GM18861 (cell line): ENCODE results near the gene TBX15.
"Not testable (repeated sequence)": the region's sequence is repeated elsewhere in the genome, so short reads cannot be mapped to it uniquely, and the experiment has no call there.

Source experiments
- ATAC-seq: cut with Tn5 transposase; IDR thresholded peaks from one replicate; pipeline ENCODE4 v1.9.1; 2021; ENCODE audit not compliant: unreplicated experiment

TBX15 gene

DNA sequence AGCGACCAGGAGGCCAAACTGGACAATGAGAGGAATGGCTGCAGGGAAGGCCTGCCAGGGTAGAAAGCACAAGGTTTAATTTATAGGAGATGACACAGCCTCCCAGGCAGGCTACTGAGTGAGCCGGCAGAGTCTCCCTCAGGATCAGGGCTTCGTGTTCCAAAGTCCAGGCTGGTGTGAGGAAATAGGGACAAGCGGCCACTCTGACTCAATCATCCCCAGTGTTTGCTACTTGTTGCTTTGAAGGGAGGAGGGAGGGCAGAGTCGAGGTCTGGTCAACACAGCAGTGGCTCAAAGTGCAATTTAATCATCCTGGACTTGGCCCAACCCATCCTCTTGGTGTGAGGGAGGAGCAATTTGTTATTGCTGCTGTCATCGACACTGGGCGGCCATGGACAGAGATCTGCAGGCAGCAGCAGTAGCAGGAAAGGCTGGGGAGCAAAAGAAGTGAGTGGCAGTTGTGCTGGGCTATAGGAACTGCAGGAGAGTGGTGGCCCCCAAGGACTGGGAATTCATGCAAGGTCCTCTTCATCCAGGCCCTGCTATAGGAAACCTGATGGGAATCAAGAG is 27.5 kb downstream of the TBX15 start:
- ATAC-seq, result no peak

DNA sequence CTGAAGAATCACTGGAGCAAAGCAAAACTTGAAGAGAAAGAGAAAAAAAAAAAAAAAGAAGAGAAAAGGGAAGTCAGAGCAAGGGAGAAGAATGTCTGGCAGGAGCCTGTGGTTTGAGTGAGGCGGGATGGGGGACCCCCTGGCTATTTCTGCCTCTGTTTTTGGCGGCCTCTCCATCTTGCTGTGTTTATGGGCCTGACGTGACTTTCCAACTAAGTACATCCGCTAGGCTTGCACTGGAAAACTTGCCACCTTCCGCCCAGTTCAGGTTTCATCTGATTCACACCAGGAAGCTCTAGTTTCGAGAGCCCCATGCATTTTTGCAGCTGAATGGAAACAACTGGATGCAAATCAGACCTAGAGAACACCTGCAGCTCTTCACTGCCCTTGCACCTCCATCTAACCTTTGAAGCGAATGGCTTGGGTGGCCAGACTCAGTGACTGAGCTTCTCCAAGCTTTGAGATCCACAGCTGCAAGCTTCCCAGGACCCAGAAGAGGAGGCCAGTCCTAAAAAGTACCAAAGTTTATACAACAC is 28.0 kb downstream of the TBX15 start:
- ATAC-seq, result peak; percentile 75

DNA sequence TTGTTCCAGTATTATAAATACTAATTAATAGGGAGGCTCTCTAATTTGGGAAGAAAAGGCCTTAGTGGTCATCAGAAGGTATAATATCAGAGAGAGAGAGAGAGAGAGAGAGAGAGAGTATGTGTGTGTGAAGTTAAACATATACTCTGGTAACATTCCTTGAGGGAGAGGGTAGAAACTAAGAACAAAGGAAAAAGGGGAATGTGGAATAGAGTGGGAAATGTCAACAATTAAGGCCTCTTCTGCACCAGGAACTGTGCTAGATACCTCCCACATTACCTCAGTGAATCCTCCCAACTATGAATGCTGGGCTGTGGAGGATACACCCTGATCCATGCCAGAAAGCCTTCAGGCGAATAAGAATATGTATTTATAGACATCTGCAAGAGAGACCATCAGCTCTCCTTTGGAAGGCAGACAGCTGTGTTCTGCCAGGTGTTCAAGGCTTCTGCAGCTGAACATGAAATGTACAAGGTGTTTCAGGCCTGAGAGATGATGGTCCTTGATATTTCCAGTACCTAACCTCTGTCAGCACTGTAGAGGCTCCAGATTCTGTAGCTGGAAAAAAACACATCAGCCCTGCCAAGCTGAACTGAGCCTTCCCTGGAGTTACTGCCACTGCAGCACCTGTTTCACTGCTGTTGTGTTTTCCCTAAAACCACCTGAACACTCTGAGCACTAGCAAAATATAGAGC is 29.1 kb downstream of the TBX15 start:
- ATAC-seq, result no peak

DNA sequence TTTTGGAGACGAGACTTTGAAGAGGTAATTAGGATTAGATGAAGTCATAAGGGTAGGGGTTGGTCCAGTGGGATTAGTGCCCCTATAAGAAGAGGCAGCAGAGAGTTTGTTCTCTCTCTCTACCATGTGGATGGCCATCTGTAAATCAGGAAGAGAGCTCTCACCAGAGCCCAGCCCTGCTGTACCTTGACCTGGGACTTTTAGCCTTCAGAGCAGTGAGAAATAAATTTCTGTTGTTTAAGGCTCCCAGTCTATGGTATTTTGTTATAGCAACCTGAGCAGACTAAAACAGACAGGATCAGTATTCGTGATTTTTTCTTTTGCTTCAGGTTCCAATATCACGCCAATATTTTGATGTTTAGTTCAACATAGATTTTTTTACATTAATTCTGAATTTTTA is 30.0 kb downstream of the TBX15 start:
- no peak for ATAC-seq

DNA sequence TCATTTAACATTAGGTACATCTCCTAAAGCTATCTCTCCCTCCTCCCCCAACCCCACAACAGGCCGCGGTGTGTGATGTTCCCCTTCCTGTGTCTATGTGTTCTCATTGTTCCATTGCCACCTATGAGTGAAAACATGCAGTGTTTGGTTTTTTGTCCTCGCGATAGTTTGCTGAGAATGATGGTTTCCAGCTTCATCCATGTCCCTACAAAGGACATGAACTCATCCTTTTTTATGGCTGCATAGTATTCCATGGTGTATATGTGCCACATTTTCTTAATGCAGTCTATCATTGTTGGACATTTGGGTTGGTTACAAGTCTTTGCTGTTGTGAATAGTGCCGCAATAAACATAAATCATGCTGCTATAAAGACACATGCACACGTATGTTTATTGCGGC is 30.6 kb downstream of the TBX15 start:
- not testable (repeated sequence) for ATAC-seq

DNA sequence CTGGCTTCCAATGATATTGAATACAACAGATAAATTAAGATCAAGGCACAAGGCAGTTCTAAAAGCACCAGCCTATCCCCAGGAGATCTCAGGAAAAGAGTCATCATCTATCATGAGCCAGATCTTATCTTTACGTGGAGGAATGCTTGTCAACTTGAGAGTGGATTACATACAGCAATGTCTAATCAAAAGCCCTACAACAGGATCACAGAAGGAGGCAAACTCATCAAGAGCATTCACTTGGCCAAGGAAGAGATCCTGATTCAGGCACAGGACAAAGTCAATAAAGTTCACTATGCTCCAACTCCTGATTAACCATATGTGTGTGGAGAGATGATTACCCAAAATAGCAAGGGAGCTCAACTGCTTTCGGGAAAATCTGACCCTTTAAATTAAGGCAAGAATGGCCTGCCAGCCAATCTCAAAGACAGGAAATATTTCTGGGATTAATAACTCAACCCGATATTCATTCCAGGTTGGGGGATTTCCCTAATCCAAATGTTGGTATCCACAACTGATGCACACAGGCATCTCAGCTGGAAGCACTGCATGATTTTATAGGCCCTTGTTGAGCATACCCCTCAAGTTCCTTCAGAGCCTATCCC is 33.7 kb downstream of the TBX15 start:
- ATAC-seq, result no peak

DNA sequence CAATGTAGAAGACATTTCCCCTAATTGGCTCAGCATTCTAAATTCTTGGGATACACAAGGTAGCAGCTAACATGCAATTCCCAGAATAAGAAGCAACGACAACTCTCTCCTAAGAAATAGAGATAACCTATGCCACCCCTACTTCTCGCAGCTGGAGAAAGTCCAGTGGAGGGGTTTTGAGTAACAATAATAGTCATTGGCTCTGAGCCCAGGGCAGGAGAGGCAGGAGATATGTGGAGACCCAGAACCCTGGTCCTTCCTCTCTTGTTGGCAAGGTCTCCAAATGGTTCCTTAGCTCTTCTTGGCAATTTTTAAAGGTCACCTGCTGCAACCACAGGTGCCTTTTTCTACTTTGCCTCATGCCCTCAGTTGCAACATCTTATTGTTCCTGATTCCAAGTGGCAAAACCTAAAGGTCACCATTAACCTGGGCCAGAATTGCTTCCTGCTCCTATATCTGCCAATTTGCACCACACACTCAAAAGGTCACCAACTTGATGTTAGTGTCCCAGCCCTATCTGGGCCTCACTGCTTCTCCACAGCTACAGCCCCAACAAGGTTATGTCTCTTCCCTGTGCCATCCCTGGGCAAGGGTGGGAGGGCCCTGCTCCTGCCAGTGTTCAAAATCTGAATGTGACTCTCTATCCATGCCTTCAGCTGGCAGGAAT is 36.7 kb downstream of the TBX15 start:
- ATAC-seq, result no peak

DNA sequence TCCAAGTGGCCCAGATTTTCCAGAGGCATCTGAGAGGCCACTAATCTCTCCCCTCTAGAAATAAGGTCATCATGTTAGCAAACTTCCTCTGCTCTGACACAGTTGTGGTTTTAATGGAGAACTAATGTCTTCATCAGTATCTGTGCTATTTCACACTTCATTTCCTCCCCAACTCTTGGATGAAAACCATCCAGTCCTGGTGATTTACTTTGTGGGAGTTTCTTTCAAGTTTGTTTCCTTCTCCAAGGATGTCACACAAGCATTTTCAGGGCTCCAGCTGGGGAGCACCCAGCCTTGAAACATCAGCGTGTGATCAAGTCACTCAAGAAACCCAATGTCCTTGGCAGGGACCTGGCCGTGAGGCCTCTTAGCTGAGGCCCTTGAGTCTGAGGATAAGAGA is 38.8 kb downstream of the TBX15 start:
- ATAC-seq, result no peak

DNA sequence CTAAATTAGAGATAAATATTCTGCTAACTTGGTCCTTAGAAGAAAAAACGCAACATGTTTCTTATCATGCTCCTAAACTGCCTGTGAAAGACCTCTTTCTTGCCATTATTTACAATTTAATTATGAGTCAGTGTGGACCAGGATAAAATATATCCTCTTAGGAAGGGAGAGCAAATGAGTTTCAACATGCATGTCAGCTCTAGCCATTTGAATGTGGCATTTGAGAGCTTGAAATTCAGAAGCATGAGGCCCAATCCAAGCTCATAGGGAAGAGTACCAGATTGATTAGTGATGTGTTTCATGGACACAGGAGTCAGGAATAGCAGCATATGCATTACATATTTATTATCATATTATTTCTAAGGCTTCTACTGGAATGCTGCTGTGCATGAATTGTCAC is 39.3 kb downstream of the TBX15 start:
- no peak for ATAC-seq

DNA sequence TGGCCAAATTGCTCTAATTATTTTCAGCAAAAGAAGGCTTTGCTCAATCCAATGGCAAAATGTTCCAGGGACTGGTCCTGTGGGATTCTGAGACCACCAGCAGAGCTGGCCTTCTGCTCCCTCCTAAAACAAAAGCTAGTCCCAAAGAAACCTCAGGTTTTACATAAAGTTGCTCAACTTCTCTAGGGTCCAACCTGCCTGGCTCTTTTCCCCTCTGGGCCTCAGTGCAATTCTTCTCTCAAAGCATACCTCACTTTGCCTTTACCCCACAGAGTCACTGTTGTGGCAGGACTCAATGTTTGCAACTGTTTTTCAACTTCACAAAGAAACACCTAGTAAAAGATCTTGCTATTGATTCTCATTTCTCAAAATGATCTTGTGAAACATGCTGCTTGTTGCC is 39.8 kb downstream of the TBX15 start:
- no peak for ATAC-seq

DNA sequence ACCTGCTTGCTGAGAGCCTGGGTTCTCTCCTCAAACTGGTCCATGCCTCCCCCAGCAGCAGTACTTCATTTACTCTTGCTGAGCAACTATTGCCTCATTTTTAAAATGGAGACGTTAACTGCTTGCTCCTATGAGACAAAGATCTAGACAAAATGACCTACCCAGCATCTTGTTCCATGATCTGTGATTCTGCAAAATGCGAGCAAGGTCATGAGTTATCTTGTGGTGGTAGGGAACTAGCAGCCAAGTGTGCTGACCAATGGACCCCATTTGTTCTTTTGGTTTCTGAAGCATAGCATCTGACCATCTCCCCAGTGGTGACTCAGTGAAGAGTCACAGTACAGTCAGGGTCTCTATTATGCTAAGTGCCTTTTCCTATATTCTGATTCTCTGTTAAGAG is 40.4 kb downstream of the TBX15 start:
- no peak for ATAC-seq

DNA sequence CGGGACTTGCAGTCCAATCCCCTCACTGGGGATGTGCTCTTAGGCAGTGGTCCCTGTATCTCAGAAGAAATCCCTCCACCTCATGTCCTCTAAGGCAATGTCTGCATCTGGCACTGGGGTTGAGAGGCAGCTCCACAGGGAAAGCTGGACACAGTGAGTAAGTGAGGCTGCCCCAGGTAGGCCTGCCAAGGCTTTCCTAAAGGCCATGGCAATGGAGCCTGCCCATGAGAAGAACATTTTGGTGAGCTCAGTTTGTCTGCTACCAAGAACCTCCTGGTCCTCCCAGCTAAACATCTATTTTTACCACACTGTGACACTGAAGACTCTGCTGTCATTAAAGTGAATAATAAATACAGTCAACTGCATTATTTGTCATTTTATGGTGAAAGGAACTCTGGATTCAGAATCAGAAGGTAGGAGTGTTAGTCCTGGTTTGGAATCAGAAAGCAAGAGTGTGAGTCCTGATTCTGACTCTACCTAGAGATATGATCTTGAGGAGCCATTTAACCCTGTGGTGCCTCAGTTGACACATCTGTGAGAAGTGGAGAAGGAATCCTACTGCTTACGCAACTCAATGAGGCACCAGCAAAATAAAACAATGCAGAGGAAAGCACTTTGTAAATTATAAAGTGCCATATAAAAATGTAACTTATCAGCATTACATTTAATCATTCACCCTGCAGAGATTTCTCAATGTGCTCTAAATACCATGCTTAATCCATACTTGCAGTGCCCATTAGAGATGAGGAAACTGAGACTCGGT is 41.0 kb downstream of the TBX15 start:
- ATAC-seq, result no peak

DNA sequence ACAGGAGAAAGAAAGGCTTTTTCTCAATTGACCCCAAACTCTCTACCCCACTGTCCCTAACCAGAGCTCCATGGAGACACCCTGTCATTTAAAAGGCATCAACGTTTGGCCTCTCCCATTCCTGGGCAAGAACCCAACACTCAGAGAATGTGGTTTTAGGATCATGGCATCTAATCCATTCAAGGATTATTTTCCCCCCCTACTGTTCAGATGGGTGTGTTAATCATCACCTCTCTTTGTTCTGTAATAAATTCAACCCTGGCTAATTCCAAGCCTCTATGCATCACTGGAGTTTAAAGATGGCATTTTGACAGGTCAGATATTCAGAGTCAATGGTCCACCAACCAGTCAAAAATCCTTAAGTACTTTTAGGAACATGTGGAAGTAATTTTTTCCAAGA is 42.7 kb downstream of the TBX15 start:
- ATAC-seq, result no peak

DNA sequence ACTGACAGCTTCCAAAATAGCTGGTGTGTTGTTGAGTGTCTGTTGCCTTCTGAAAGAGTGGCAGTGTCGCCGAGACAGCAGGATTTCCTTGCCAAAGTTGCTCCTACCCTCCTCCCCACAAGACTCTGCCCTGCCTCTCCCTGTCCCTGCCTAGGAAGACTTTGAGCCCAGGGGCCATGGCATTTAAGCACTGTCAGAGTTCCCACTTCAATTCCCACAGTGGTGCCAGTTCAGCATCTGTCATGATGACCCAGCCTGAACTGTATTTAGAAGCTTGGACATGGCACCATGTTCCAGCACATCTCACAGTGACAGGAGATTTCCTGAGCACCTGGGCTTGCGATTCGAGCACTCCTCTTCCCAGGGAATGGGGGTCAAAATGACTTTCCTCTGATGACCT is 43.6 kb downstream of the TBX15 start:
- no peak for ATAC-seq

DNA sequence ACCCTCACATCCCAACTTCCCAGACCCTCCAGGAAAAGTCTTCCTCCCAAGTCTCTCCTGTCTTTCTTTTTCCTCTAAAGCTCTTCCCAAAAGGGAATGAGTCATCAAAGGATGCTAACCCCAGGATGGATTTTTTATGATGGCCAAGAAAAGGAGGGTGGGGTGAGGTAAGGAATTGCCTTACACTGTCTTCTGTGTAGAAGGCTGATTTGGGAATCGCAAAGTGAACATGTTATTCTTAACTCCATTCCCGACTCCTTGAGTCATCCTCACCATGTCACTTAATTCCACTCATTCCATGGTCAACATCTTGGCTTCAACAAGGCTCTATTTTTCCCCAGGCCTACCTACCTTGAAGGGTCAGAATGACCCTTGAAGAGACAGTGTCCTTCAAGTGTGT is 44.0 kb downstream of the TBX15 start:
- ATAC-seq, result no peak

DNA sequence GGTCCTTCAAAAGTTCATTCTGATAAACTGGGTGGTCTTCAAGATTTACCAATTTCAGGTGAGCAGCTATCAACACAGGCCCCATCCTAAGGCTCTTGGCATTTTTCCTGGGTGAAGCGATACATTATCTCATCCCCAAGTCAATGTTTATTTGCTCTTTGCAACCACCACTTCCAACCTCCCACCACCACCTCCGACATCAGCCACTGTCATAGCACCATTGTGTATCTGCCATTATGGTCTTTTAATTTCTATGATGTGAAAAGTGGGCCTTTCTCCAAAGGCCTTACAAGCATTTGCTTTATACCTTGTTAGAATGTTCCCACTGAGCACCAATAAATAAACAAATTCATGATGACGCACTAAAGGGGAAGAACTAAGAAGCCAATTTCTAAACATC is 47.2 kb downstream of the TBX15 start:
- no peak for ATAC-seq

DNA sequence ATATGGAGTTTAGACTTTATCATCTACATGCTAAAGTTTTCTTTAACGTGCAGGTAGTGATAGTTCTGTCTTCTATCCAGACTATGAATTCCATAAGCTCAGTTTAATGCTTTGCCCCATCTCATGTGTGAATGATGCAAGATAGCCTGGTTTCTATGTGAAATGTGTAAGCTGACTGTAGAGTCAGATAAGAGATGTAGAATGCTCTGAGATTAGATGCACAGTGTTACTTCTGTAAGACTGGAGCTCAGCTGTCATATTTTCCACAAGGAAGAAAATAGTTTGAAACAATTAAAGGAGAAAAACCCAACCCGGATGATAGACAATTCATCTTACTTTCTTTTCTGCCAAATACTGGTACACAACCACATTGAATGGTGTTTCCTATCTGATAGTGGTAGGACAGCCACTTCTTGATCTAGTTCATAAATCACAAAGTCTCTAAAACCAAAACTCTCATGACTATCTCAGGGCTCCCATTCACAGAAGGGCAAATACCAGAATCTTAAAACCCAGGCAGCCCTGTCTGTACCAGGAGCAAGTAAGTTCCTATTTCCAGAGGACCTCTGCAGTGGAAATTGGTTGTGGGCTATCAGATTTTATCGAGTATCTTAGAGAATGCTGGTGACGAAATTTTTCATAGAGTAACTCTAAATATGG is 50.6 kb downstream of the TBX15 start:
- ATAC-seq, result no peak

DNA sequence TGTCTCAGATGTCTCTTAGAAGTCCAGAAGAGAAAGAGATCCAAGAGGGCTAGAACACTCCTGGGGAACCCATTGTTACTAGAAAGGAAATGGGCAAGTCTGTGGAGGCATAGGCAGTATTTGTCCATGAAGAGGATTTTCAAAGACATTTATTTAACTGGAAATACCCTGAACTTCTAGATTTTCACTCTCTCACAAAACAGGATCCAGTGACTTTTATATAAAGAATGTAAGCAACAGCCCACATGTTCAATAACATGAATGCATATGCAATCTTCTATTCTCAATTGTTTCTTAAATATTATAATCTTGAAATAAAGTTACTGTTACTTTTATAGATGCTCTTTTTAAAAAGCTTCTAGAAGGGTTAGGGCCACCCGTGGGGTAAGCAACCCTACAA is 53.4 kb downstream of the TBX15 start:
- no peak for ATAC-seq

DNA sequence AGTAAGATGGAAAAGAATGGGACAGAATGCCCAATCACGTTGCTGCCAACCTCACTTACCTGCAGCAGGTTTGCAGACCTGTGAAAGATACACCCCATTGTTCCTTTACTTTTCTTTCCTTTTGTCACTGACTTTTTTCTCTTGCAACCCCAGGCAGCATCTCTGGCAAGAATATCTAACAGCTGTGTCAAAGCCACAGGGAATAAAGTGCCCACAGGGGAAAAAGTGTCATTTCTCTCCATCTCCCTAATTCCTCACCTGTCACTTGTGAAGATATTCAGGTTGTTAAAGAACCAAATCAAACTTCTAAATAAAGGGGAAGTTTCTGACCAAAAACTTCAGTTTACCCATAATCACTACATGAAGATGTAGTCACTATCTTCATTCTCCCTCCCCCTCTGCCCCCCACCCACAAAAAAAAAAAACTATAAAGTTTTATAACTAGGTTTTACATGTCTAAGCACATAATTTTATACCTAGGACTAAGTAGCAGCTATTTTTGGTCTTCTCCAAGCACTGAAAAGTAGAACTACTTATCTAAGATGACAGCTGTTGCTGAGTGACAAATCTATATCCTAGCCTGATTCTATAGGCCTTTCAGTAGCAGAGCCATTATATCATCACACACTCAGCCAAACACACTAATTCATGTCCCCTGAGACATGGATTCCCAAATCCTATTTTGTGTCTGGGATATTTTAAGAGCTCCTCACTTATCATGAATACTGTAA is 54.9 kb downstream of the TBX15 start:
- ATAC-seq, result no peak

DNA sequence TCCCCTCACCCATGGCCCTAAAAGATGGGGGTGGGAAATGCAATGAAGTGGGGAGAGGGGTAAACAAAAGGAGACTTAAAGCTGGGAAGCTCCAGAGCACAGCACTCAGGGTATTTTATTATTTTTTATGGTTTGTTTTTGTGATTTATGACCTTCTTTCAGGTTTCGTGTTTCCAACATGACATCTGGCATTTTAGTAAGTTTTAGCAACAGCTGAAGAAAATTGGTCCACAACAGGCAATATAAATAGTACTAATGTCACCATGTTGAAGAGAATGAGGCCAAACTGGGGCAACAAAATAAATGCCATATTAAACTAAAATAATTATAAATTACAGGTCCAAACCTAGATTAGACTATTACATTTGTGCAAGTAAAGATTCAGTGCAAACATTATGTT is 56.3 kb downstream of the TBX15 start:
- ATAC-seq, result no peak
